GM12878 (cell line): ENCODE measurements around the gene MAGEB10.

ENCODE experiments used
- SMAD1 ChIP-seq: fragments of 450-650 bp; IDR thresholded peaks from 2 replicates; pipeline ENCODE4 v1.6.1; 2018; ENCODE audit warnings: mild to moderate bottlenecking, low read depth; ENCODE audit not compliant: partially characterized antibody
- TF ChIP-seq, protein P1 (sequence below), 3 experiments: IDR thresholded peaks in 2 of 3; conservative IDR thresholded peaks in 1 of 3; 2 replicates each; pipeline ENCODE4 v1.5.1; 2011; ENCODE audit warnings: low read depth in 3 of 3, low read length in 3 of 3, mild to moderate bottlenecking in 3 of 3, control low read depth in 2 of 3, moderate library complexity in 2 of 3, inconsistent platforms in 1 of 3, mixed read lengths in 1 of 3; ENCODE audit not compliant: control insufficient read depth in 2 of 3, insufficient read depth in 1 of 3; ENCODE audit errors: extremely low read depth in 1 of 3
- TF ChIP-seq, protein P2 (sequence below): IDR thresholded peaks from 2 replicates; pipeline ENCODE4 v1.6.1; 2011; ENCODE audit warnings: mild to moderate bottlenecking, low read depth, low read length, moderate library complexity; ENCODE audit not compliant: insufficient replicate concordance

DNA sequence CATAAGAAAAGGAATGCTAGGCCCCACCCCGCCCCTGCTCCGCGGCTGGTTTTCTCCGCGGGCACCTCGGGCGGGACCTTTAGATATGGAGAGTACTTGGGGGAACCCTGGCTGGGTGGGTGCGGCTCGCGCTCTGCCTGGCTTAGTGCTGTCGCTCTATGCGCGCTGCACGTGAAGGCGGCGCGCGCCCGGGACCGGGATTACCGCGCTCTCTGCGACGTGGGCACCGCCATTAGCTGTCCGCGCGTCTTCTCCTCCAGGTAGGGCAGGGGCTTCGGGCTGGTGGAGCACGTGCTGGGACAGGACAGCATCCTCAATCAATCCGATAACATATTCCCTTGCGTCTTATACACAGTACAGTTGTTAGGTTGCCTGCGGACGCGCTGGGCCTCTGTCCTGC is 56.0 kb downstream of the MAGEB10 start:
- TF ChIP-seq, protein P1, sequence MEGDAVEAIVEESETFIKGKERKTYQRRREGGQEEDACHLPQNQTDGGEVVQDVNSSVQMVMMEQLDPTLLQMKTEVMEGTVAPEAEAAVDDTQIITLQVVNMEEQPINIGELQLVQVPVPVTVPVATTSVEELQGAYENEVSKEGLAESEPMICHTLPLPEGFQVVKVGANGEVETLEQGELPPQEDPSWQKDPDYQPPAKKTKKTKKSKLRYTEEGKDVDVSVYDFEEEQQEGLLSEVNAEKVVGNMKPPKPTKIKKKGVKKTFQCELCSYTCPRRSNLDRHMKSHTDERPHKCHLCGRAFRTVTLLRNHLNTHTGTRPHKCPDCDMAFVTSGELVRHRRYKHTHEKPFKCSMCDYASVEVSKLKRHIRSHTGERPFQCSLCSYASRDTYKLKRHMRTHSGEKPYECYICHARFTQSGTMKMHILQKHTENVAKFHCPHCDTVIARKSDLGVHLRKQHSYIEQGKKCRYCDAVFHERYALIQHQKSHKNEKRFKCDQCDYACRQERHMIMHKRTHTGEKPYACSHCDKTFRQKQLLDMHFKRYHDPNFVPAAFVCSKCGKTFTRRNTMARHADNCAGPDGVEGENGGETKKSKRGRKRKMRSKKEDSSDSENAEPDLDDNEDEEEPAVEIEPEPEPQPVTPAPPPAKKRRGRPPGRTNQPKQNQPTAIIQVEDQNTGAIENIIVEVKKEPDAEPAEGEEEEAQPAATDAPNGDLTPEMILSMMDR (IDR thresholded peaks at IDR 0.05 in 2 of 3, conservative IDR thresholded peaks at IDR 0.05 in 1 of 3; ENCODE audit: control insufficient read depth in 2 of 3, extremely low read depth in 1 of 3, insufficient read depth in 1 of 3, low read depth in 3 of 3, low read length in 3 of 3) = no peak
- no peak for TF ChIP-seq SMAD1
- TF ChIP-seq, protein P2, sequence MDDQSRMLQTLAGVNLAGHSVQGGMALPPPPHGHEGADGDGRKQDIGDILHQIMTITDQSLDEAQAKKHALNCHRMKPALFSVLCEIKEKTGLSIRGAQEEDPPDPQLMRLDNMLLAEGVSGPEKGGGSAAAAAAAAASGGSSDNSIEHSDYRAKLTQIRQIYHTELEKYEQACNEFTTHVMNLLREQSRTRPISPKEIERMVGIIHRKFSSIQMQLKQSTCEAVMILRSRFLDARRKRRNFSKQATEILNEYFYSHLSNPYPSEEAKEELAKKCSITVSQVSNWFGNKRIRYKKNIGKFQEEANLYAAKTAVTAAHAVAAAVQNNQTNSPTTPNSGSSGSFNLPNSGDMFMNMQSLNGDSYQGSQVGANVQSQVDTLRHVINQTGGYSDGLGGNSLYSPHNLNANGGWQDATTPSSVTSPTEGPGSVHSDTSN = no peak
